GM18502 (cell line): ENCODE results near the gene CAMKK2.
"Not testable (repeated sequence)": the region's sequence is repeated elsewhere in the genome, so short reads cannot be mapped to it uniquely, and the experiment has no call there.

Experiments used
- ATAC-seq: cut with Tn5 transposase; IDR thresholded peaks from one replicate; pipeline ENCODE4 v1.9.1; 2021; ENCODE audit warnings: mild to moderate bottlenecking; ENCODE audit not compliant: unreplicated experiment, poor library complexity

The CAMKK2 gene

DNA sequence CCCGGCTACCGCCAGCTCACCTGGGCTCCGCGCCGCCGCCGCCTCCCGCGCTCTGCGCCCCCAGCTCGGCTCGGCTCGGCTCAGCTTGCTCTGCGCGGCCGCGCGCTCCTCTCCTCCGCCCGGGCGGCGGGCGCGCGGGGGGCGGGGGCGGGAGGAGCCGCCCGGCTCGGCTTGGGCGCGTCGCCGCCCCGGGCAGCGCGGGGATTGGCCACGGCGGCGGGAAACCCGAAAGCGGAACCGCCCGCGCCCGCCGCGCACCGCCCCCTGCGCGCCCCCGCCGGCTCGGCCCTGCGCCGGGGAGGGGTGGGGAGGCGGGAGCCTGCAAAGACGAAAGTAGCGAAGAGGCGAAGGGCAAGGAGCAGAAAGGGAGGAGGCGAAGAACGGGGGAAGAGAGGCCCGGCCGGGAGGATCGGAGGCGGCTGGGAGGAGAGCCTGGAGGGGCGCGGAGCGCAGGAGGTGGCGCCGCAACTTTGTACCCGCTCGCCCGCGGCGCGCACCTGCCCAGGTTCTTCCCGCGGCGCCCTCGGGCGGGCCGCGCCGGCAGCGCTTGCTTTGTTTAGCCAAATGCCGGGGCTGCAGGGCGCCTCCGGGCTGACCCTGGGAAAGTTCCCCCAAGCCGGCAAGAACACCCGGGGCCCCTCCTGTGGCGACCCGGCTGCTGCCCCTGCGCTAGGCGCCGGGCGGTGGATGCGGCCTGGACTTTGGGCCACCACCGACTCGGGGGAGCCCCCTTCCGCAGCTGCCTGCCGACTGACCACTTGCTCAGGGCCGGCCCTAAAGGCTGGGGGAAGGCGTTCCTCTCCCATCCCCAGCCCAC, at the start of gene CAMKK2:
TSS of gene CAMKK2 (minus strand) at position 92 of the 817 bp plus-strand sequence. CDS start 22,183 bp downstream, outside the sequence.
- peak; percentile 77 for ATAC-seq

DNA sequence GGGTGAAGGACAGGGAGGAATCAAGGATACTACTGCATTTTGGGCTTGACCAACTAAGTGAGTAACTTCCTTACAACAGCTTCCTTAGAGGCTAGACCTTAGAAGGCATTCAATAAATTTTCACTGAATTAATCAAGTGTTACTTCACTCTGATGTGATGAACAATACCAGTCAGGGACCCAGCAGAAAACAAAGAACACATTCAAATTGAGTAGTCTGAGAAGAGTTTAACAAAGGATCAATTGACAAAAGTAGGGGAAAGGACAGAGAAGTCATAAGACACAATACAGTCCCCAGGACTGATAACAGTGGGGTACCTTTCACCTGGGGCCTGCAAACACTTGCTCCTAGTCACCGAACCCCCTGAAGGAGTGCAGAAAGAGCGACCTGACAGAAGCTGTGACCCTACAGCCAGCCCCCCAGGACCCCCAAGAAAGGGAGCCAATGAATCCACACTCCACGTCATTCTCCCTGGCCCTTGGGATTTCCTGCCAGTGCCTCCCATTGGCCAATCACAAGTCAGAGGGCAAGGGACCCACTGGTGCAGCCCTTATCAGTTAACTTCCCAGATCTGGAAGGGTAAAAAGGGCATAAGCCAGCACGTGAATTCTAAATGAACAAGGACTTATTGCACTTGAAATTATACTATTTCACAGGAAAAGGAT, 48.8 kb upstream of the CAMKK2 start:
- ATAC-seq = no peak

GRCh38 chr12:121344506-121344905, 48.0 kb upstream of the CAMKK2 start:
- ATAC-seq = no peak

DNA sequence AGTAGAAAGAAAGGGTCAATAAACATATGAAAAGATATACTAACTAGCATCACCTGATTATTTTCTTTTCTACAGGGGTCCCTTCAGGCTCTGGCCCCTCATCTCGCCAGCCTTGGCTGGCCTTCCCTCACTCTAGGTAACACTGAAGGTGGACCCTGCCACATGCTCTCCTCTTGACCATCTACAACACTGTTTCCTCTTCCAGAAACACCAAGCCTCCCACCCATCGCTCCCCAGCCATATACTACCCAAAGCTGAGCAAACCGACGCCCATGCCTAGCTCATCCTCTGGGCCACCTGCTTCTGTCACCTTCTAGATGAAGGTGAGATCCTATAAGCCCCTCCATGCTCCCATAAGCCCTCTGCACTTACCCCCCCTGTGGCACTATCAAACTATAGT, 40.9 kb upstream of the CAMKK2 start:
- no peak for ATAC-seq

DNA sequence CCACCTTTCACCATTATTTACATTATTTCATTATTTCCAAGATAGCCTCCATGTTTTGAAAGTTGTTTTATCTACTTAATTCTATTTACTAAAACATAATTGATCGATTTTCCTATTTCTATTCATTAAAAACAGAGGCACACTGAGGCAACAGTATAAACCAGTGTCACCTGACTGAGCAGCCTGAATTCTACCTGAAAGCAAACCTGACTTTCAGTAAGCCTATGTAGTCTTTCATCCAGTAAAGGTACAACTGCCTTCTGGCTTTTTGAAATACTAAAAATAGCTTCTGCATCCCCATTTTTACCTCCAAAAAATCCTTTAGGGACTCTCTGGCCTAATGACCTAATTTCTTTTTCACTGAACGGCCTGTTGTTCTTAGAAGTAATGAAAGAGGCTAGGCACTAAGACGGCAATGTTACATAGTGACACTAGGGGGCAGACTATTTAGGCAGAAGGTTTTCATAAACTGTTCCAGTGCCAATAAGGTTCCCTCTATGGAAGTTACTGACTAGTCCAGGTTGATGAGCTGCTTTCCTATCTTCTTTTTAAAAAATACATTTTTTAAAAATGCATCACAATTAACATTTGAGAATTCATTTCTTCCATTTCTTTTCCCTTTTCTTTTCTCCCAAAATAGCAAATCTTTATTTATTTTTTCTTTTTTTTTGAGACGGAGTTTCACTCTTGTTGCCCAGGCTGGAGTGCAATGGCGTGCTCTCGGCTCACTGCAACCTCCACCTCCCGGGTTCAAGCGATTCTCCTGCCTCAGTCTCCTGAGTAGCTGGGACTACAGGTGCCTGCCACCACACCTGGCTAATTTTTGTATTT, 38.2 kb upstream of the CAMKK2 start:
- no peak for ATAC-seq

DNA sequence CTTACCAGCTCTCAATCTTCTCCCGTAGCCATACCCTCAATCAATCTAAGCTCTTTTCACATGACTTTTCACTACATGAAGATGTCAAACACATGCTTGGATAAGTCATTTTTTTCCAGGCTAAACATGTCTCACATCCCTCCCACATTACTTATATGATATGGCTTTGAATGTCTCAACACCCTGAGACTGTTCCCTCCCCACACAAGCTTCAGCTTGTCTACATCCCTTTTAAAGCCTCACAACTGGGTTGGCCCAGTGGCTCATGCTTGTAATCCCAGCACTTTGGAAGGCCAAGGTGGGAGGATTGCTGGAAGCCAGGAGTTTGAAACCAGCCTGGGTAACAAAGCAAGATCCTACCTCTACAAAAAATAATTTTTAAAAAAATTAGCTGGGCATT, 37.2 kb upstream of the CAMKK2 start:
- no peak for ATAC-seq

GRCh38 chr12:121331248-121331647, 34.7 kb upstream of the CAMKK2 start:
- no peak for ATAC-seq

DNA sequence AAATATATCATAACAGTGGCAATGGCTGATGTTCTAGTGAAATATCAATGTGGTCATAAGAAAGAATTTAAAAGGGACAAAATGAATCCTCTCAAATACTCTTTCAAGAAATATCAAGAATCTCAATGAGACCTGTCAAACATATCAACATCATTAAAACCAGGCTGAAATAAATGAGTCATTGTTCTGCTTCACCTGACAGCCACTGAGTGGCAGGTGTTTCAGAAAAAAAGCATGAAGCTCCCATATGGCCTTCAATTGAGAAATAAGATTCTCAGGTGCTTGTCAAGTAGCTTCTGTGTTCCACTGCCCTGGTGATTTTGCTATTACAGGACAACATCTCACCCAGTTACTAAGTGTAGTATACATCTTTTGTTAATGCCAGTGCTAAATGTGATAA, 34.2 kb upstream of the CAMKK2 start:
- no peak for ATAC-seq

DNA sequence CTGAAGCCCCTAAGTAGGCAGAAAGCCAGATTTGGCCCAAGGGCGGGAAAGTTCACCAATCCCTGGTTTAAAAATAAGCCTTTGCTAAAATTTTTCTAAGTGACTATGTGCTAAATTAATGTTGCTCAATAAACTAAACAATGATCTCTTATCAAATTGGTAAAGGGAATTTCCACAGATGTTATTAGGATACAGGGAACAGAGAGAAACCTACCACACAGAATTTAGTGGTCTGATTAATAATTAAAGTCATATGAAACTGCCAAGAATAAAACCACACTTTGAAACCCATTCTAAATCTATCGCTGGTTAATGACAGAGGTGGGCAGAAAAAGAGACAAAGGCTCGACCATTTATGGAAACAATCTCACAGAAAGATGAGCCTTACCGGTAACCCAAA, 33.7 kb upstream of the CAMKK2 start:
- no peak for ATAC-seq

DNA sequence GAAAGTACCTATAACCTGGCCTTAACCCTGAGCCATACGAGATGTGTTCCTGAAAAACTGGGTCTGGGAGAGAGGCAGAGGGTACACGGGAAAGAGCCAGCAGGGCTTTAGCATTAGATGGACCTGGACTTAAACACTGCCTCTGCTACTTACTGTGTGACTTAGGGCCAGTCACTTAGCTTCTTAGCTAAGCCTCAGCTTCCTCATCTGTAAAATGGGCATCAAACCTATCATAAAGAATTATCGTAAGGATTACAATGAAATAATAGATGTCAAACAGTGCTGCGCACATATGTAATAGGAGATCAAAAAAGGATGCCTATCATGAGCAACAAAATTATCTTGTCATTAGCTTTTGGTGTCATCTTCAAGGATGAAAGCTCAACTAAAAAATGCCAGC, 32.1 kb upstream of the CAMKK2 start:
- ATAC-seq = no peak

DNA sequence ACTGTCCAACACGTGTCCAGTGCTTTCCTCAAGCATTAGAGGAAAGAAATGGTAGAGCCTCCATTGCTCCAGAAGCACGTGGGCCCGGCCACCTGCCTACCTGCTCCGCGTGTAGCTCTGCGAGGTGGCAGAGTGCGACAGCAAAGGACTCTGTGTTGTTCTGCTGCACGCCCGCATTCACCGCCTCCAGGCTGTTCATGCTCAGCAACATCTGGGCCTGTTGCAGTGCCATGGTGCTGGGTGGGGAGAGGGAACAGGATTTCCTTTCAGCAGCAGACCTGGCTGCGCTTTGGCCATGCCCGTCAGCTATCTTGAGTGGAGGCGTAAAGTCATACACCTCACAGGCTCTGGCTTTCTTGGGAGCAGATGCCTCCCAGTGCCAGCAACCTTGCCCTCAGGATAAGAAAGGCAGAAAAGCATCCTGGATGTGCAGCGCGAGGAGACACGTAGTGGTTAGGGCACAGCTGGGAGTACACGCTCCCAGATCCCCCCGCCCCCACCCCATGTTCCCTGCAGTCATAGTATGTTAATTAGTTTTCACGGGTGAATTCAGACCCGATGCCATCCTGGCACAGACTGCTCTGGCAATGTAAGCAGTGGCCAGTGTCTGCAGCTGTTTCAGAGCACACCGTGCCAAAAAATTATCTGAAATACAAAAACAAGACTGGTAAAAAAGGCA, 30.6 kb upstream of the CAMKK2 start:
- ATAC-seq = no peak

- no peak for ATAC-seq
Measured at GRCh38 chr12:121325922-121326396, 29.4 kb upstream of the CAMKK2 start.

DNA sequence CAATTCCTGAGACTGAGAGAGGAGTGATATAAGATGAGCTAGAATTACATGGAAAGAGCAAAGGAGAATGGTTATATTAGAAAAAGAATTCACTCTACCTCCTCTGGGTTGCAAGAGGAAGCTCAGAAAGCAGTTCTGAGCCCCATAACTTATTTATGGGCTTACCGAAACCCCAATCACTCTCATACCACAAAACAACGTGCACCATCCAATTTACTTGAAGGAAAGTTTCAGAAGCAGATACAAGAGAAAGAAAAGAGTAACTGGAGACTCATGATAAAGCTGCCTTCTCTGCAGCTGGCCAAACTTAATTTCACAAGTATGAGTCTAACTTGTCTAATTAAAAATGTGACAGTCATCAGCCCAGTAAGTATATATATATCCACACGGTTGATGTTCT, 27.4 kb upstream of the CAMKK2 start:
- no peak for ATAC-seq

DNA sequence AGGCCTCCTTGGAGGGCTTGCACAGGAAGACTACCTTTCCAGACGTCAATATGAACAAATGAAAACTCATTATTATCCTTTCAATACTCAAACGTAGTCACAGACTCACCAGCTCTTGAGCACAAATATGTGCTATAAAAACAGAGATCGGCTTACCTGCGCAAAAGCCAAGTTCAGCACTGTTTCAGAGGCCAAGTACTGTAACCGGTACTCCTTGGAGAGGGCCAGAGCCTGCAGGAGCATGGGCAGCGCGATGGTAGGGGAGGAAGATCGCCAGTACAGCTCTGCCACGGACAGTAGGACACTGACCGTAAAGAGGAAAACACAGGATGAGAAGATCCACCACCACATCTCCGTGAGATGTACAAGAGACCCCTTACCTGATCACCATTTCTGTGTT, 21.6 kb upstream of the CAMKK2 start:
- no peak for ATAC-seq

- ATAC-seq = no peak
Measured at GRCh38 chr12:121314431-121314830, 17.9 kb upstream of the CAMKK2 start.

- not testable (repeated sequence) for ATAC-seq
Measured at GRCh38 chr12:121310231-121310630, 13.7 kb upstream of the CAMKK2 start.

DNA sequence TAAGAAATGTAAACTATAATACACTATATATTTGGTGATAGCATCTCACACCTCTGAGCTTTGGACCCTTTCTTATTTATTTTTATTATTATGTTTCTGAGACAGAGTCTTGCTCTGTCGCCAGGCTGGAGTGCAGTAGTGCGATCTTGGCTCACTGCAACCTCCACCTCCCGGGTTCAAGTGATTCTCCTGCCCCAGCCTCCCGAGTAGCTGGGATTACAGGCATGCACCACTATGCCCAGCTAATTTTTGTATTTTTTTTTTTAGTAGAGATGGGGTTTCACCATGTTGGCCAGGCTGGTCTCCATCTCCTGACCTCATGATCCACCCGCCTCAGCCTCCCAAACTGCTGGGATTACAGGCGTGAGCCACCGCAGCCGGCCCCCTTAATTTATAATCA, 10.9 kb upstream of the CAMKK2 start:
- ATAC-seq = not testable (repeated sequence)

GRCh38 chr12:121304306-121304705, 7.8 kb upstream of the CAMKK2 start:
- ATAC-seq = no peak

- no peak for ATAC-seq
Measured at GRCh38 chr12:121301876-121302275, 5.4 kb upstream of the CAMKK2 start.

DNA sequence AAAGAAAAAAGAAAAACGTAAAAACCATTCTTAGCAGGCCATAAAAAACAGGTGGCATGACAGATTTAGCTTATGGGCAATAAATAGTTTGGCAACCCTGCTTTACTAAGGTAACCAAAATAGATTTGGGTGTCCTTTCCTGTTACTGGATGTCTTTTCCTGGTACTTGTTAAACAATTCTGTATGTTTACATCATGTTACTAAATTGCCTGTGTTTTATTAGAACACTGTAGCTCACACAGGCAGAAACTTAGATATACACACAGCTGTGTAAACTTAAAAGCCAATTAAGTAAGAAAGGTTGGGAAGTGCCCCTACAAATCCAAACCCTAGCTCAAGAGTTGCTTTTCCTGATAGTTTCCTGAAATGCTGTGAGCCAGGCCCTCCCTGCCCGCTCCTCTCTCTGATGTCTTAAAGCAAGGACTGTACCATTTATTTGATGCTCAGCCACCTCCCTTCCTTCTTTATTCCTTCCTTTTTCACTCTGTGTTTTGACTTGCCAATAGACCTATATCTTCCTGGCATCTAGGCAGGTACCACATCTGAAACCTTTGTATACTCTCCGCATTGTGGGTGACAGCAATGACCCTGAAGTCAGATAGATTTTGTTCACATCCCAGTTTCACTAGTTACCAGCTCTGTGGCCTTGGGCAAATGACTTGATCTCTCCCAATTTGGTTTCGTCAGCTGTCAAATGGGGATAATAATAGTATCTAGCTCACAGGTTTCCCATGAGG, 3.7 kb upstream of the CAMKK2 start:
- ATAC-seq = no peak
